ENCODE data around the gene KCNQ1. TPM values are rescaled to one million over a fixed set of nuclear protein-coding genes. Genes with fewer than 3 reads are reported as not detected.

Gene KCNQ1
- polyA plus RNA-seq, 1 donor (not counting 4 experiments of a cell fraction or from before 2014, with no cell fraction given): not detected

DNA sequence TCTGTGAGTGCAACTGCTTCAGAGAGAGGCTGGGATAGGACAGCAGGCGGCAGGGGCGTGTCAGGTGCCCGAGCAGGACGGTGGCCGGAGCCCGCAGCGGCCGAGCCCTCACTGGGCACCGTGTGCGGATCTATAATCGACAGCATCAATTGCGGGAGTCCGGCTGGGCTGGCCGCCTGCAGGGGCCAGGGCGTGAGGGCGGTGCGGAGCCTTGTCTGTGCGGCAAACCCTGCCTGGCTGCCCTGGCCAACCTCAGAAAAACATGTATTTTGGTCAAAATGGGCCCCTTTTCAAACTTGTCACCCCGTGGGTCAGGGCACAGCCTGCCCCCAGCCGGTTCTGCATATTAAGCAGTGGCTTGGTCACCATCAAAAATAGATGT, 346.3 kb downstream of the KCNQ1 start:
- no peak overlapping the region for H3K4me2 ChIP-seq (ENCODE audit: control insufficient read depth, extremely low read depth, insufficient read depth, low read depth, low read length)
- no peaks in the 10 kb centered on the region for H3K36me3 ChIP-seq (ENCODE audit: control insufficient read depth in 2 of 2, extremely low read depth in 1 of 2, insufficient read depth in 2 of 2, low read length in 2 of 2)
- no peaks in the 10 kb centered on the region for H3K79me2 ChIP-seq (ENCODE audit: control insufficient read depth, insufficient read depth, low read length)
- no peak overlapping the region for H3K27ac ChIP-seq (ENCODE audit: control insufficient read depth, insufficient read depth, low read length)
- no peak overlapping the region for H3K9ac ChIP-seq (ENCODE audit: control insufficient read depth, extremely low read depth, insufficient read depth, low read length)
- H4K20me1 ChIP-seq (ENCODE audit: control insufficient read depth, extremely low read depth, insufficient read depth, low read length): no peaks in the 10 kb centered on the region
- DNase-seq (ENCODE audit: low read depth, low spot score): no peak
- no peak overlapping the region for H2AFZ ChIP-seq (ENCODE audit: control insufficient read depth, low read length)
- FAIRE-seq: no peak
- no peak overlapping the region for H3K4me3 ChIP-seq (ENCODE audit: control insufficient read depth in 2 of 3, extremely low read depth in 1 of 3, insufficient read depth in 2 of 3, low read depth in 1 of 3, low read length in 3 of 3)
- H3K9me1 ChIP-seq (ENCODE audit: control insufficient read depth, extremely low read depth, insufficient read depth, low read length): no peaks in the 10 kb centered on the region
- dilution Hi-C loops (cut with MboI; ENCODE audit: extremely low pct_ligation_motif_present, low sequenced_read_pairs): no loop called here
- TF ChIP-seq, protein P1, sequence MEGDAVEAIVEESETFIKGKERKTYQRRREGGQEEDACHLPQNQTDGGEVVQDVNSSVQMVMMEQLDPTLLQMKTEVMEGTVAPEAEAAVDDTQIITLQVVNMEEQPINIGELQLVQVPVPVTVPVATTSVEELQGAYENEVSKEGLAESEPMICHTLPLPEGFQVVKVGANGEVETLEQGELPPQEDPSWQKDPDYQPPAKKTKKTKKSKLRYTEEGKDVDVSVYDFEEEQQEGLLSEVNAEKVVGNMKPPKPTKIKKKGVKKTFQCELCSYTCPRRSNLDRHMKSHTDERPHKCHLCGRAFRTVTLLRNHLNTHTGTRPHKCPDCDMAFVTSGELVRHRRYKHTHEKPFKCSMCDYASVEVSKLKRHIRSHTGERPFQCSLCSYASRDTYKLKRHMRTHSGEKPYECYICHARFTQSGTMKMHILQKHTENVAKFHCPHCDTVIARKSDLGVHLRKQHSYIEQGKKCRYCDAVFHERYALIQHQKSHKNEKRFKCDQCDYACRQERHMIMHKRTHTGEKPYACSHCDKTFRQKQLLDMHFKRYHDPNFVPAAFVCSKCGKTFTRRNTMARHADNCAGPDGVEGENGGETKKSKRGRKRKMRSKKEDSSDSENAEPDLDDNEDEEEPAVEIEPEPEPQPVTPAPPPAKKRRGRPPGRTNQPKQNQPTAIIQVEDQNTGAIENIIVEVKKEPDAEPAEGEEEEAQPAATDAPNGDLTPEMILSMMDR (optimal IDR thresholded peaks at IDR 0.05 in 1 of 3, IDR thresholded peaks at IDR 0.05 in 1 of 3, conservative IDR thresholded peaks at IDR 0.05 in 1 of 3; ENCODE audit: extremely low read depth in 1 of 3, insufficient read depth in 2 of 3, low read length in 3 of 3): no peak
- peak; percentile 2 for TF ChIP-seq EZH2 (IDR thresholded peaks at IDR 0.05; ENCODE audit: low read length)
- no peaks in the 10 kb centered on the region for H3K4me1 ChIP-seq (ENCODE audit: control insufficient read depth, extremely low read depth, insufficient read depth, low read length)
- no peaks in the 10 kb centered on the region for H3K9me3 ChIP-seq (ENCODE audit: control insufficient read depth, low read depth, low read length)
- peaks cover 55% of the 10 kb centered on the region for H3K27me3 ChIP-seq (ENCODE audit: control insufficient read depth, extremely low read depth, insufficient read depth, low read length)

DNA sequence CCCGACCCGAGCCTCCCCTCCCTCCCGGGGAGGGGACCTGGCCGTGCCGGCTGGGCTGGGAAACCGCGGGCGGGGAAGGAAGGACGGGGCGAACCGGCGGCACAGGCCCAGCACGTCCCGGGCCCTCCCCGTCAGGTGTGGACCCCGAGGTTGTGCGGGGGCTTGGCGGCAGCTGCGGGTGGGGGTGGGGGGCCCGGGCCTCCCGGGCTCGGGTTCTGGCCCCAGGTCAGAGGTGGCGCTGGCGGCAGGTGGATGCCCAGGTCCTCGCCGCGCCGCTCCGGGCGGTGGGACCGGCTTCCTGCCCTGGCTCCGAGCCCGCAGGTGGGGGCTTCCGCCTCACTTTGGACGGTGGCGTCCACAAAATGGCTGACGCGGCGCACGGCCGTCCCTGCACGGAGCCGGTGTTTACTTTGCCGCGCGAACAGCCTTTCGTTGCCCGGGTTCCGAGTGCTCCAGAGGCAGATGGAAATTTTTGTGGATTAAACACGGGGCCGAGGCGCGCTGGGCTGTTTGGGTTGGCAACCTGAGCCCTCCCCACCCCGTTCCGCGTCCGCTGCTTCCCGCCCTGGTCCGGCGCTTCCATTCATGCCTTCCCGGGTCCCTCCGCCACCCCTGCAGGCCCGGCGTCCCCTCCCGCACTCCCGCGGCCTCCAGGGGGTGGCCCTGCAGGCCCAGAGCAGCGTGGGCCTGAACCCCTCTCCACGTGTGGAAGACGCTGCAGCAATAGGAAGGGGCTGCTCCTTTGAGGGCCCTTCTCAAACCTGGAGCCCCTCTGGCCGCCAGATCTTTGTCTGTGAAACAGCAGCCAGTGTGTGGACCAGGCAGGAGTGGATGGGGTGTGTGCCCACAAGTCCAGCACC, 346.9 kb downstream of the KCNQ1 start:
- H3K79me2 ChIP-seq (ENCODE audit: control insufficient read depth, insufficient read depth, low read length): no peaks in the 10 kb centered on the region
- no peaks in the 10 kb centered on the region for H3K9me1 ChIP-seq (ENCODE audit: control insufficient read depth, extremely low read depth, insufficient read depth, low read length)
- TF ChIP-seq, protein P1 (optimal IDR thresholded peaks at IDR 0.05 in 1 of 3, IDR thresholded peaks at IDR 0.05 in 1 of 3, conservative IDR thresholded peaks at IDR 0.05 in 1 of 3; ENCODE audit: extremely low read depth in 1 of 3, insufficient read depth in 2 of 3, low read length in 3 of 3): no peak
- peak; percentile 65 for TF ChIP-seq EZH2 (IDR thresholded peaks at IDR 0.05; ENCODE audit: low read length)
- H3K27me3 ChIP-seq (ENCODE audit: control insufficient read depth, extremely low read depth, insufficient read depth, low read length): peaks cover 55% of the 10 kb centered on the region
- H3K9me3 ChIP-seq (ENCODE audit: control insufficient read depth, low read depth, low read length): no peaks in the 10 kb centered on the region
- no peaks in the 10 kb centered on the region for H4K20me1 ChIP-seq (ENCODE audit: control insufficient read depth, extremely low read depth, insufficient read depth, low read length)
- H2AFZ ChIP-seq (ENCODE audit: control insufficient read depth, low read length): peak overlapping the region; percentile 53
- H3K4me2 ChIP-seq (ENCODE audit: control insufficient read depth, extremely low read depth, insufficient read depth, low read depth, low read length): no peak overlapping the region
- DNase-seq (ENCODE audit: low read depth, low spot score) (no peak), FAIRE-seq (no peak)
- no peak overlapping the region for H3K9ac ChIP-seq (ENCODE audit: control insufficient read depth, extremely low read depth, insufficient read depth, low read length)
- dilution Hi-C loops (cut with MboI; ENCODE audit: extremely low pct_ligation_motif_present, low sequenced_read_pairs): no loop called here
- H3K27ac ChIP-seq (ENCODE audit: control insufficient read depth, insufficient read depth, low read length): no peak overlapping the region
- H3K36me3 ChIP-seq (ENCODE audit: control insufficient read depth in 2 of 2, extremely low read depth in 1 of 2, insufficient read depth in 2 of 2, low read length in 2 of 2): no peaks in the 10 kb centered on the region
- no peaks in the 10 kb centered on the region for H3K4me1 ChIP-seq (ENCODE audit: control insufficient read depth, extremely low read depth, insufficient read depth, low read length)
- peak overlapping the region in 1 of 3 experiments; percentile 8 for H3K4me3 ChIP-seq (ENCODE audit: control insufficient read depth in 2 of 3, extremely low read depth in 1 of 3, insufficient read depth in 2 of 3, low read depth in 1 of 3, low read length in 3 of 3)

All from keratinocyte (primary cell).